ENCODE data around the gene SNED1. TPM values are rescaled to one million over a fixed set of nuclear protein-coding genes. Genes with fewer than 3 reads are reported as not detected.
A peak's percentile ranks its signal among the peaks of the same experiment; 100 is the strongest.

SNED1 gene
- total RNA-seq, 4 donors from 2014 or later: 9.0 to 18.4 (median 17.1) TPM

DNA sequence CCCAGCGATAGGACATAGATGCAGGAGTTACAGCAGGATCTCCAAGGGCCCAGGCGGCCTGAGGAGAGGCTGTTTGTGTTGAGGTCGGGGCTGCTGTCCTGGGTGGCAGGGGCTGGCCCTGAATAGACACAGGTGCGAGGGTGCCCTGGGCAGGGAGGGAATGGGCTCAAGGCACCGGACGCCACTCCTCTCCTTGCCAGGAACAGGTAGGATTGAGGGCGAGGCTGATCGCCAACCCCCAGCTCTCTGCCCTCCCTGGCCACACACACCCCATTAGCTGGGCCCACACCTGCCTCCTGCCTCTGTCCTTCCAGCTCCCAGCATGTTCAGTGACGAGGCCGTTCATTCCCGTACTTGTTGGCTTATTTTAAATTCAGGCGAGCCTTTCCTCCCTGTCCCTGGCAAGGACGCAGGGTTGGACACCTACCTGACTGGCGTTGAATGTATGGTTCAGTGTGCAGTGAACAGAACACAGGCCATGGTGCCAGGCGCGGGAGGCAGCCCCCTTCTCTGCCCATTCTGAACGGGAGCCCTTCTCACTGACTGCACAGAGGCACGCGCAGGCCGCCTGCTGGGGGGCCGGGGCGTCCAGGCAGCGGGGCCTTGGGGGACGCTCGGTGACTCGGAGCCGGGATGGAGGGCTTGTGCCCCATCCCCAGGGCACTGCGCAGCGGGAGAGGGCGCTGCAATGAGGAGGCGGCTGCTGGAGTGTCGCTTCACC lies 41.3 kb upstream of the SNED1 start:
- DNase-seq (ENCODE audit: low spot score in 2 of 2): peak; percentile 10 to 82
- no peak for TF ChIP-seq POLR2A (IDR thresholded peaks at IDR 0.05)
- TF ChIP-seq, protein P1, sequence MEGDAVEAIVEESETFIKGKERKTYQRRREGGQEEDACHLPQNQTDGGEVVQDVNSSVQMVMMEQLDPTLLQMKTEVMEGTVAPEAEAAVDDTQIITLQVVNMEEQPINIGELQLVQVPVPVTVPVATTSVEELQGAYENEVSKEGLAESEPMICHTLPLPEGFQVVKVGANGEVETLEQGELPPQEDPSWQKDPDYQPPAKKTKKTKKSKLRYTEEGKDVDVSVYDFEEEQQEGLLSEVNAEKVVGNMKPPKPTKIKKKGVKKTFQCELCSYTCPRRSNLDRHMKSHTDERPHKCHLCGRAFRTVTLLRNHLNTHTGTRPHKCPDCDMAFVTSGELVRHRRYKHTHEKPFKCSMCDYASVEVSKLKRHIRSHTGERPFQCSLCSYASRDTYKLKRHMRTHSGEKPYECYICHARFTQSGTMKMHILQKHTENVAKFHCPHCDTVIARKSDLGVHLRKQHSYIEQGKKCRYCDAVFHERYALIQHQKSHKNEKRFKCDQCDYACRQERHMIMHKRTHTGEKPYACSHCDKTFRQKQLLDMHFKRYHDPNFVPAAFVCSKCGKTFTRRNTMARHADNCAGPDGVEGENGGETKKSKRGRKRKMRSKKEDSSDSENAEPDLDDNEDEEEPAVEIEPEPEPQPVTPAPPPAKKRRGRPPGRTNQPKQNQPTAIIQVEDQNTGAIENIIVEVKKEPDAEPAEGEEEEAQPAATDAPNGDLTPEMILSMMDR (IDR thresholded peaks at IDR 0.05): no peak
- WGBS, 2 donors: 81 to 90% methylated on average over 25 to 32 of the region's 32 CpGs

DNA sequence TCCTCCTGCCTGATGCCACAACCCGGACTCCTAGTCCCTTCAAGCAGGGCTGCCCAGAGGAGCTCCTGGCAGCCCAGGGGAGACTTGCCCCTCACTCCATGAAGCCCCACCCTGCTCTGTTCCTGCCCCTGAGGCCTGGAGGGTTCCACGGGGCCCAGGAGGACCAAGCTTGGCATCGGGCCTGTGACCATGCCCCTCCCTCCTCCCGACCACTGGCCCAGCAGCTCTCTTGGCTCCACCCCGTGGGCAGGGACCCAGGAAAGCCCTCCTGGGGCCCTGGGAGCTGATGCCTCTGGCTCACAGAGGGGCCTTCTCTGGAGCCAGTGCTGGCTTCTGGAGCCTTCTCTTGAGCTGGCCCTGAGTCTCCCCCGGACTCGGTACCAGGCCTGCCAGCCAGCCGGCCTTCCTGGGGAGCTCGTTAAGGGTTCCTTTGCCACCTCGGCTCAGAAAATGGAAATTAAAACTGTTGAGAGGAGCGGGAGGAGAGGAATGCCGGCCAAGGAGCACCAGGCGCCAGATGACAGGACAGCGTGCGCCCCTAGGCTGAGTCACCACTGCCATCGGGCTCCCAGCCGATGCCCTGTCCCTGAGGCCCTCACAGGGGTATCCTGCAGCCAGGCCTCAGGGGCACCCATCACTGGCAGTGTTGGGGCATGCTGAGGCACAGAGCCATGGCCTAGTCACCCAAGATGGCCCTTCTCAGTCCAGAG lies 40.6 kb upstream of the SNED1 start:
- intact Hi-C loops (cut with DNase I; ENCODE audit: low total_unique reads): no loop called here
- 35 to 40% methylated on average over 14 to 17 of the region's 17 CpGs for WGBS, 2 donors
- no peak overlapping the region for H3K4me3 ChIP-seq (ENCODE audit: low read depth, poor library complexity, severe bottlenecking)
- no peak for TF ChIP-seq POLR2A (IDR thresholded peaks at IDR 0.05)
- TF ChIP-seq, protein P1 (IDR thresholded peaks at IDR 0.05): no peak
- peak; percentile 13 to 82 for DNase-seq (ENCODE audit: low spot score in 2 of 2)

More for the DNA sequence above, 41.3 kb upstream of the SNED1 start:
- H3K4me3 ChIP-seq (ENCODE audit: low read depth, poor library complexity, severe bottlenecking): no peak overlapping the region
- intact Hi-C loops (cut with DNase I; ENCODE audit: low total_unique reads): no loop called here

DNA sequence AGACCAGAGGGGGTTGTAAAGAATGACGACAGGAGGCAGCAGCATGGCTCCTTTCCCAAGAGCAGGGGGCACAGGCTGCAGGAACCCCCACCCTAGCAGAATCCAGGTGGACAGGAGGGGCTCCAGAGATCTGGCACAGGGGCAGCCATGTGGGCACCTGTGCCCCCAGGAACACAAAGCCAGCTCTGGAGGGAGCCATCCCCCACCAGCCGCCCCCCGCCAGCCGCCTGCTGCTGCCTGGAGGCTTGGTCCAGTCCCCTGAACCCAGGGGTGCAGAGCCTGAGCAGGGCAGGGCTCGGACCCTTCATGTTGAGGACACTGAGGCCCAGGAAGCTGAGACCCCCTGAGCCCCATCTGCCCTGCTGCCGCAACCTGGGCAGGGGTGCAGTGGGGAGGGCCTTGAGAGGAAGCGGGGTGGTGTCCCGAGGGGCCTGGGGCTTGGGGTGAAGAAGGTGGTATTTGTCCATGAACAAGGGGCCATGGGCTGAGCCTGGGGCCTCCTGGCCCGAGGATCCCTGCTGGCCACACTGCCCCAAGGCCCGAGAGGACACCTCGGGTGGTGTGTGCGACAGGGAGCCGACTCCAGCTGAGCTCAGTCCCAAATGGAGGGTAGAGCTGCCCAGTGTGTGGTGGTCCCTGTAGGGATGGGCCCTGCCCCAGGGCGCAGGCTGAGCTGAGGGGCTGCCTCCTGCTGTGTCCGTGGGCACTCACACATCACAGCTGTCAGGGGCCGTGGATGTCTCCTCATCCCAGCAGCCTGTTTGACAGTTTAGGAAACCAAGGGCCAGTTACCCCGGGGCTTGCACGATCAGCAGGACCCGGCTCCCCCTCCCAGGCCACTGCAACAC lies 39.8 kb upstream of the SNED1 start:
- no peak overlapping the region for H3K4me3 ChIP-seq (ENCODE audit: low read depth, poor library complexity, severe bottlenecking)
- intact Hi-C loops (cut with DNase I; ENCODE audit: low total_unique reads): no loop called here
- DNase-seq (ENCODE audit: low spot score in 2 of 2): peak; percentile 10 to 73
- WGBS, 2 donors: 92 to 95% methylated on average over 14 to 15 of the region's 19 CpGs
- TF ChIP-seq, protein P1 (IDR thresholded peaks at IDR 0.05): no peak
- no peak for TF ChIP-seq POLR2A (IDR thresholded peaks at IDR 0.05)

DNA sequence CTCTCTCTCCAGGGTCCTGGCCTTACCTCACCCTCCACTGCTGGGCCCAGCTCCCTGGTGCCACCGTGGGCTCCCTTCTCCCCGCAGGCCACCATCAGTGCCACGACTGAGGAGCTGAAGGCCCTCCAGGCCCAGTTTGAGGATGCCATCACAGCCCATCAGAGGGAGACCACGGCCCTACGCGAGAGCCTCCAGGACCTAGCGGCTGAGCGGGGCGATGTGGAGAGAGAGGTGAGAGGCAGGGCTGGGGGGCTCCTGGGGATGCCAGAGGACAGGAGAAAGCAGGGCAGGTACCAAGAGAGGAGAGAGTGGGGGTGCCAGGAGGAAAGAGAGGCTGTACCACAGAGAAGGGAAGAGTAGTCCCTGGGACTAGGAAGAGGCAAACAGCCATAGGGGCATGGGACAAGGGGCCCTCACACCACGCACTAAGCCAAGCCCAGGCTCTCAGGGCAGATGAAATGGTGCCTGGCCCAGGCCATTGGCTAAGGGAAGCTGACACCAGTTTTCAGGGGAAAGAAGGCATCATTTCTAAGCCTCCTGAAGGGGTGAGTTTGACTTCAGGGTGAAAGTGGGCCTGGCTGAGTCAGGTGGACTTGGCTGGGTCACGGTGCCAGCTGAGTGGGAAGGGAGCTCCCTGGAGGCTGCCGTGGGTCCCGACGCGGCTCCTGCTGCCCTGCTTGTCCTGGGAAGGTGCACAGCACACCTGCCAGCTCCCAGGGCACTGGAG lies 39.0 kb upstream of the SNED1 start:
- WGBS, 2 donors: 85 to 89% methylated on average over 14 to 15 of the region's 15 CpGs
- no peak overlapping the region for H3K4me3 ChIP-seq (ENCODE audit: low read depth, poor library complexity, severe bottlenecking)
- TF ChIP-seq POLR2A (IDR thresholded peaks at IDR 0.05): no peak
- TF ChIP-seq, protein P1 (IDR thresholded peaks at IDR 0.05): no peak
- peak; percentile 1 to 80 for DNase-seq (ENCODE audit: low spot score in 2 of 2)
- intact Hi-C loops (cut with DNase I; ENCODE audit: low total_unique reads): no loop called here

DNA sequence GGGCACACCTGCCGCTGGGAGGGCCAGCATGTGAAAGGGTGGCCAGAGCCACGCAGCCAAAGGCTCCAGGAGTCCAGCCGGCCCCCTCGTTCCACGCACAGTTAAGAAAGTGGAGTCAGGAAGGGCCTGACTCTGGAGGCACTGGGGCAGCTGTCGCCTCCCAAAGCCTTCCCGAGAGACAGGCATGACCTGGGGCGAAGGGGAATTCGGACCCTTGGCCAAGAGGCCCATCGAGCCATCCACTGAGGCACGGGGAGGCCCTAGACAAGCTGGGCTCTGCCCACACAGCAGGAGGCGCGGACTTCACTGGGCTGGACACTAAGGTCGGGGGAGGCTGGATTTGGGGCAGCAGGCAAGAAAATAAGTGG lies 38.5 kb upstream of the SNED1 start:
- intact Hi-C loops (cut with DNase I; ENCODE audit: low total_unique reads): no loop called here
- H3K4me3 ChIP-seq (ENCODE audit: low read depth, poor library complexity, severe bottlenecking): no peak overlapping the region
- TF ChIP-seq, protein P1 (IDR thresholded peaks at IDR 0.05): no peak
- no peak for TF ChIP-seq POLR2A (IDR thresholded peaks at IDR 0.05)
- peak in 1 of 2 donors; percentile 9 for DNase-seq (ENCODE audit: low spot score in 2 of 2)
- 82 to 88% methylated on average over 12 to 14 of the region's 14 CpGs for WGBS, 2 donors

Data from lower leg skin (tissue), 4 donors.